ENCODE data around the gene PSME4.

Gene PSME4

DNA sequence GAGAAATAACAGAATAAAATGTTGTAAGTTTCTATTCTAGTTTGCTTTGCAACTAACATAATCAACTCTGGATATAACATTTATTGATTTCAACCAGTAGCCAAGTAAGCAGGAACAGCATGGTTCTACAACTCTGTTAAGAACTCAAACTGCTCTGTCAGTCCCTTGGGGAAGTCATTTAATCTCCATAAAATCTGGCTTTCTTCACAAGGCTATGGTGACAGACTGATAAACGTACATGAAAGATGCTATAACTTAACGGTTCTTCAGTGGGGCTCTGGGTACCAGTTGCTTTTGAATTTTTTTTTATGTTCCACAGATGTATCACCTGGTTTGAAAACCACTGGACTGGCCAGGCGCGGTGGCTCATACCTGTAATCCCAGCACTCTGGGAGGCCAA, 10.3 kb downstream of the PSME4 start:
- TF ChIP-seq POLR2AphosphoS5 (IDR thresholded peaks at IDR 0.05; ENCODE audit: low read depth, low read length) (no peak), TAF1 (IDR thresholded peaks at IDR 0.05; ENCODE audit: borderline replicate concordance, insufficient read depth, low read length) (no peak), SIN3A (IDR thresholded peaks at IDR 0.05; ENCODE audit: borderline replicate concordance, insufficient read depth, low read length) (no peak), FOXP2 (optimal IDR thresholded peaks at IDR 0.05; ENCODE audit: borderline replicate concordance, extremely low read depth, extremely low read length, insufficient read depth) (no peak)
- TF ChIP-seq, protein P1, sequence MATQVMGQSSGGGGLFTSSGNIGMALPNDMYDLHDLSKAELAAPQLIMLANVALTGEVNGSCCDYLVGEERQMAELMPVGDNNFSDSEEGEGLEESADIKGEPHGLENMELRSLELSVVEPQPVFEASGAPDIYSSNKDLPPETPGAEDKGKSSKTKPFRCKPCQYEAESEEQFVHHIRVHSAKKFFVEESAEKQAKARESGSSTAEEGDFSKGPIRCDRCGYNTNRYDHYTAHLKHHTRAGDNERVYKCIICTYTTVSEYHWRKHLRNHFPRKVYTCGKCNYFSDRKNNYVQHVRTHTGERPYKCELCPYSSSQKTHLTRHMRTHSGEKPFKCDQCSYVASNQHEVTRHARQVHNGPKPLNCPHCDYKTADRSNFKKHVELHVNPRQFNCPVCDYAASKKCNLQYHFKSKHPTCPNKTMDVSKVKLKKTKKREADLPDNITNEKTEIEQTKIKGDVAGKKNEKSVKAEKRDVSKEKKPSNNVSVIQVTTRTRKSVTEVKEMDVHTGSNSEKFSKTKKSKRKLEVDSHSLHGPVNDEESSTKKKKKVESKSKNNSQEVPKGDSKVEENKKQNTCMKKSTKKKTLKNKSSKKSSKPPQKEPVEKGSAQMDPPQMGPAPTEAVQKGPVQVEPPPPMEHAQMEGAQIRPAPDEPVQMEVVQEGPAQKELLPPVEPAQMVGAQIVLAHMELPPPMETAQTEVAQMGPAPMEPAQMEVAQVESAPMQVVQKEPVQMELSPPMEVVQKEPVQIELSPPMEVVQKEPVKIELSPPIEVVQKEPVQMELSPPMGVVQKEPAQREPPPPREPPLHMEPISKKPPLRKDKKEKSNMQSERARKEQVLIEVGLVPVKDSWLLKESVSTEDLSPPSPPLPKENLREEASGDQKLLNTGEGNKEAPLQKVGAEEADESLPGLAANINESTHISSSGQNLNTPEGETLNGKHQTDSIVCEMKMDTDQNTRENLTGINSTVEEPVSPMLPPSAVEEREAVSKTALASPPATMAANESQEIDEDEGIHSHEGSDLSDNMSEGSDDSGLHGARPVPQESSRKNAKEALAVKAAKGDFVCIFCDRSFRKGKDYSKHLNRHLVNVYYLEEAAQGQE (IDR thresholded peaks at IDR 0.05; ENCODE audit: insufficient read depth in 1 of 2, low read depth in 2 of 2, low read length in 2 of 2): no peak

DNA sequence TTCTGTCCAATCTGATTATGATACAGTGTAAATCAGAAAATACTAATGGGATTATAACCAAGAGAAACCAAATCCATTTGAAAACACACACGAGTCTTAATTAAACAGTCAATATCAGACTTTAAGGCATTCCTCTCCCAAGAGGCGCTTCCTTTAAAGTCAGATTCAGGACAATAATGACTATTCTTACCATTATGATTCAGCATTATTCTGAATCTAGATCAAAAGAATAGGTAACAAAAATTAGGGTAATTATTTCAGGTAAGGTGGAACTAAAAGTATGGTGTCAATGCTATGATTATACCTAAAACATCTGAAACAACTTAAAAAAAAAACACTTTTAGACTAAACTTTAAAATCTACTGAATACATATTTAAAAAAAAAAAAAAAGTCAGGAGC, 12.3 kb downstream of the PSME4 start:
- no peak for TF ChIP-seq TAF1 (IDR thresholded peaks at IDR 0.05; ENCODE audit: borderline replicate concordance, insufficient read depth, low read length)
- TF ChIP-seq, protein P1 (IDR thresholded peaks at IDR 0.05; ENCODE audit: insufficient read depth in 1 of 2, low read depth in 2 of 2, low read length in 2 of 2): no peak
- TF ChIP-seq SIN3A (IDR thresholded peaks at IDR 0.05; ENCODE audit: borderline replicate concordance, insufficient read depth, low read length): no peak
- TF ChIP-seq FOXP2 (optimal IDR thresholded peaks at IDR 0.05; ENCODE audit: borderline replicate concordance, extremely low read depth, extremely low read length, insufficient read depth): no peak
- no peak for TF ChIP-seq POLR2AphosphoS5 (IDR thresholded peaks at IDR 0.05; ENCODE audit: low read depth, low read length)

DNA sequence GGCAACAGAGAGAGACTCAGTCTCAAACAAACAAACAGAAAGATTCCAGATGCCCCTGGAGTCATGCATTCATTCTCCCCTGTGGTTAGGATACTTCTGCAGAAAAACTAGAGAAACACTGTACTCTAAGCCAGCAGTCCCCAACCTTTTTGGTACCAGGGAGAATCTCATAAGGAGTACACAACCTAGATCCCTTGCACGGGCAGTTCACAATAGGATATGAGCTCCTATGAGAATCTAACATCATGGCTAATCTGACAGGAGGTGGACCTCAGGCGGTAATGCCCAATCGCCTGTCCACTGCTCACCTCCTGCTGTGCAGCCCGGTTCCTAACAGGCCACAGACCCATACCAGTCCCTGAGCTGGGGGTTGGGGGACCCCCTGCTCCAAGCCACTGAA, 18.3 kb downstream of the PSME4 start:
- TF ChIP-seq SIN3A (IDR thresholded peaks at IDR 0.05; ENCODE audit: borderline replicate concordance, insufficient read depth, low read length): no peak
- no peak for TF ChIP-seq FOXP2 (optimal IDR thresholded peaks at IDR 0.05; ENCODE audit: borderline replicate concordance, extremely low read depth, extremely low read length, insufficient read depth)
- TF ChIP-seq, protein P1 (IDR thresholded peaks at IDR 0.05; ENCODE audit: insufficient read depth in 1 of 2, low read depth in 2 of 2, low read length in 2 of 2): no peak
- TF ChIP-seq TAF1 (IDR thresholded peaks at IDR 0.05; ENCODE audit: borderline replicate concordance, insufficient read depth, low read length): no peak
- no peak for TF ChIP-seq POLR2AphosphoS5 (IDR thresholded peaks at IDR 0.05; ENCODE audit: low read depth, low read length)

DNA sequence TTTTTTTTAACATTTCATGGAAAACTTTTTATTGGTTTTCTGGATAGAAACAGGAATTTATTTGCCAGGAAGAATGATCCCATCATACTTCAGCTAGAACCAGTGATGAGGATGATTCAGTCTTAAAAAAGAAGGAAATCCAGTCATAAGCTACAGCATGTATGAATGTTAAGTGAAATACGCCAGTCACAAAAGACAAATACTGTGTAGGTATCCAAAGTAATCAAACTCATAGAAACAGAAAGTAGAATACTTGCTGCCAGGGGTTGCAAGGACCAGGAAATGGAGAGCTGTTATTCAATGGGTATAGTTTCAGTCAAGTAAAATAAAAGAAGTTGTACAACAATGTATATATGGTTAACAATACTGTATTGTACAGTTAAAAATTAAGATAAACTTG, 21.3 kb downstream of the PSME4 start:
- no peak for TF ChIP-seq POLR2AphosphoS5 (IDR thresholded peaks at IDR 0.05; ENCODE audit: low read depth, low read length)

DNA sequence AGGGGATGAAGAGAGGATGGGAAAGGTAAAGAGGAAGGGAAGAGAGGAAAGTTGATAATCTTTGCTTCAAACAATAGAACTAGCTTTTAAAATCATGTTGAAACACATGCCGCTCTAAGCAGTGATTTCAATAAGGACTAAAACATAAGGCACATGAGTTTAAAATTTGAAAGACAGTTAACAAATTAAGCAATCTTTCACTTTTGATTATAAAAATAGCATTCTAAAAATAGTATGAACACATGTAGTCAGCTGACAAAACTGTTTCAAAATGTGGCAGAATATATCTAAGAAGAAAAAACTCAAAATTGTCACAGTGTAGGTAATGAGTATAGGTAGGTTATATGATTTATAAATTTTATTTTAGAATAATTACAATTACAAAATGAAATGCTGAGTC, 25.3 kb downstream of the PSME4 start:
- TF ChIP-seq POLR2AphosphoS5 (IDR thresholded peaks at IDR 0.05; ENCODE audit: low read depth, low read length) (no peak), FOXP2 (optimal IDR thresholded peaks at IDR 0.05; ENCODE audit: borderline replicate concordance, extremely low read depth, extremely low read length, insufficient read depth) (no peak), TAF1 (IDR thresholded peaks at IDR 0.05; ENCODE audit: borderline replicate concordance, insufficient read depth, low read length) (no peak), SIN3A (IDR thresholded peaks at IDR 0.05; ENCODE audit: borderline replicate concordance, insufficient read depth, low read length) (no peak)
- TF ChIP-seq, protein P1 (IDR thresholded peaks at IDR 0.05; ENCODE audit: insufficient read depth in 1 of 2, low read depth in 2 of 2, low read length in 2 of 2): no peak

All from PFSK-1 (cell line).